OCI-LY3 (cell line): Measurements from ENCODE around the gene CD300LB.

Source experiments
- H2AFZ ChIP-seq: fragments of 200-600, 300-600 bp; shearing (Covaris generic); 2 replicates; pipeline ENCODE4 v1.6.0; 2014; ENCODE audit warnings: antibody characterized with exemption, low read depth, low read length
- H3K27ac ChIP-seq: fragments of 200-600, 300-600 bp; sonication (generic); 2 replicates; pipeline ENCODE4 v1.5.1; 2014; ENCODE audit warnings: mild to moderate bottlenecking, low read length, moderate library complexity, mixed read lengths
- H3K27me3 ChIP-seq: fragments of 200-600, 300-600 bp; sonication (generic); 2 replicates; pipeline ENCODE4 v1.6.1; 2014; ENCODE audit warnings: low read depth, low read length, mixed read lengths
- H3K36me3 ChIP-seq: fragments of 200-600, 300-600 bp; sonication (generic); replicated peaks from 2 replicates; pipeline ENCODE3; 2014; ENCODE audit warnings: low read depth, low read length, mixed read lengths
- H3K4me1 ChIP-seq: fragments of 300-600, 200-600 bp; sonication (generic); 2 replicates; pipeline ENCODE4 v1.6.1; 2014; ENCODE audit warnings: low read length, mixed read lengths
- H3K4me2 ChIP-seq: fragments of 200-600, 300-600 bp; sonication (generic); 2 replicates; pipeline ENCODE4 v1.6.1; 2014; ENCODE audit warnings: low read length, mixed read lengths
- H3K4me3 ChIP-seq: fragments of 300-600, 200-600 bp; sonication (generic); 2 replicates; pipeline ENCODE4 v1.5.1; 2014; ENCODE audit warnings: antibody characterized with exemption, mild to moderate bottlenecking, low read length, moderate library complexity
- H3K79me2 ChIP-seq: fragments of 300-600, 200-600 bp; shearing (Covaris generic); 2 replicates; pipeline ENCODE4 v1.6.1; 2014; ENCODE audit warnings: mild to moderate bottlenecking, low read length, mixed read lengths
- H3K9ac ChIP-seq: fragments of 300-600, 200-600 bp; shearing (Covaris generic); 2 replicates; pipeline ENCODE4 v1.6.0; 2014; ENCODE audit warnings: mild to moderate bottlenecking, low read length, moderate library complexity
- H3K9me3 ChIP-seq: fragments of 200-600, 300-600 bp; shearing (Covaris generic); 2 replicates; pipeline ENCODE4 v1.6.1; 2014; ENCODE audit warnings: low read length, mixed read lengths; ENCODE audit not compliant: insufficient read depth
- H4K20me1 ChIP-seq: fragments of 200-600, 300-600 bp; sonication (generic); 2 replicates; pipeline ENCODE4 v1.6.1; 2016; ENCODE audit warnings: low read length, mixed read lengths; ENCODE audit not compliant: insufficient read depth
- CTCF ChIP-seq: fragments of 200-600, 300-600 bp; sonication (generic); IDR thresholded peaks from 2 replicates; pipeline ENCODE4 v1.5.1; 2014; ENCODE audit warnings: antibody characterized with exemption, low read length, low read depth
- EZH2phosphoT487 ChIP-seq: fragments of 200-600 bp; shearing (Covaris generic); IDR thresholded peaks from 2 replicates; pipeline ENCODE4 v1.6.1; 2018; ENCODE audit warnings: antibody characterized with exemption, mixed run types, low read depth

CD300LB gene

GRCh38 chr17:74522381-74523105 is 8.7 kb downstream of the CD300LB start:
- no peaks in the 10 kb centered on the region for H3K9me3 ChIP-seq
- no peaks in the 10 kb centered on the region for H3K79me2 ChIP-seq
- H3K36me3 ChIP-seq = no peaks in the 10 kb centered on the region
- H3K4me2 ChIP-seq = no peak overlapping the region
- TF ChIP-seq CTCF = no peak
- no peak for TF ChIP-seq EZH2phosphoT487
- no peaks in the 10 kb centered on the region for H3K4me1 ChIP-seq
- peaks cover 9% of the 10 kb centered on the region; the same call in 1 of the 2 replicates for H3K27me3 ChIP-seq
- no peak overlapping the region for H3K4me3 ChIP-seq
- H4K20me1 ChIP-seq = no peaks in the 10 kb centered on the region
- no peak overlapping the region for H3K9ac ChIP-seq
- no peak overlapping the region for H3K27ac ChIP-seq
- H2AFZ ChIP-seq = no peak overlapping the region

DNA sequence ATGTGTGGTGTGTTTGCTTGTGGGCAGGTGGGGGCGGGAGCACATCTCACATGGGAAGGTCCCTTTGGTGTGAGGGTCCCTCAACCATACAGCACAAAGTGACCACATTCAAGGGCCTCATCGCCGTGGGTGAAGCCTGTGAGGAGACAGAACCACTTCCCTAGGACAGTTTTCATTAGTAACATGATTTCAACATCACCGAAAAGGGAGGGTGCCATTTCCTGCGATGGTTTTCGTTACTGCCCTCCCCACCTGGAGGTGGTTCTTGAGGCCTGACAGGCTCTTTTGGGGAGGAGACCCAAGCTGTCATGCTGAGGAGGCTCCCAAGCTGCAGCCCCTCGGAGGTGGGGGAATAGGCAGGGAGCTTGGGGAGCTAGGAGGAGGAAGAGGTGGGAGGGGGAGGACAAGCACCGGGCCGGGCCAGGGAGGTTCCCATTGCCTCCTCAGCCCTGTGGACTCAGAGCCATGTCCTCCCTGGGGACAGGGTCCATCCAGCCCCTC is 9.5 kb downstream of the CD300LB start:
- Histone ChIP-seq H3K4me2 (no peak overlapping the region), H3K4me1 (no peaks in the 10 kb centered on the region)

GRCh38 chr17:74520790-74521480 is 10.3 kb downstream of the CD300LB start:
- Histone ChIP-seq H3K27me3 (peaks cover 6% of the 10 kb centered on the region; the same call in 1 of the 2 replicates), H3K9ac (no peak overlapping the region), H3K79me2 (no peaks in the 10 kb centered on the region)

More for the DNA sequence above, 9.5 kb downstream of the CD300LB start:
- Histone ChIP-seq H3K36me3 (no peaks in the 10 kb centered on the region), H3K9ac (no peak overlapping the region), H3K27ac (no peak overlapping the region), H3K9me3 (no peaks in the 10 kb centered on the region), H3K4me3 (no peak overlapping the region), H3K79me2 (no peaks in the 10 kb centered on the region), H2AFZ (no peak overlapping the region), H3K27me3 (peaks cover 7% of the 10 kb centered on the region; the same call in 1 of the 2 replicates), H4K20me1 (no peaks in the 10 kb centered on the region)
- no peak for TF ChIP-seq CTCF
- TF ChIP-seq EZH2phosphoT487 = no peak

More at GRCh38 chr17:74520790-74521480, 10.3 kb downstream of the CD300LB start:
- Histone ChIP-seq H2AFZ (no peak overlapping the region), H3K27ac (no peak overlapping the region), H3K4me2 (no peak overlapping the region), H3K9me3 (no peaks in the 10 kb centered on the region), H4K20me1 (no peaks in the 10 kb centered on the region), H3K4me1 (no peaks in the 10 kb centered on the region), H3K4me3 (no peak overlapping the region), H3K36me3 (no peaks in the 10 kb centered on the region)
- no peak for TF ChIP-seq EZH2phosphoT487
- TF ChIP-seq CTCF = no peak
